HFF-Myc (cell line): ENCODE results near the gene SGK1.
"Not testable (repeated sequence)": the region's sequence is repeated elsewhere in the genome, so short reads cannot be mapped to it uniquely, and the experiment has no call there.

Experiments
- DNase-seq: peaks from one replicate; pipeline ENCODE4 v3.0.0-alpha.2; 2011; ENCODE audit warnings: low read depth; ENCODE audit errors: extremely low read depth
- H3K4me3 ChIP-seq: replicated peaks from 2 replicates; pipeline ENCODE4 v1.5.1; 2011; ENCODE audit warnings: low read depth, mild to moderate bottlenecking, control low read depth, low read length
- CTCF ChIP-seq: IDR thresholded peaks from 2 replicates; pipeline ENCODE4 v1.5.1; 2012; ENCODE audit warnings: mild to moderate bottlenecking, low read depth, low read length, control low read depth; ENCODE audit errors: missing control alignments

SGK1 gene

GRCh38 chr6:134204031-134204430 lies 113.9 kb downstream of the SGK1 start:
- H3K4me3 ChIP-seq: no peak overlapping the region
- no peak for TF ChIP-seq CTCF
- no peak for DNase-seq

GRCh38 chr6:134201716-134202115 lies 116.2 kb downstream of the SGK1 start:
- H3K4me3 ChIP-seq: no peak overlapping the region
- no peak for DNase-seq
- no peak for TF ChIP-seq CTCF

GRCh38 chr6:134199848-134200606 lies 117.9 kb downstream of the SGK1 start:
- no peak for TF ChIP-seq CTCF
- DNase-seq: no peak
- H3K4me3 ChIP-seq: no peak overlapping the region

- TF ChIP-seq CTCF: no peak
- no peak for DNase-seq
- H3K4me3 ChIP-seq: no peak overlapping the region
Observed at GRCh38 chr6:134198093-134198492, 119.8 kb downstream of the SGK1 start.

GRCh38 chr6:134197685-134198084 lies 120.2 kb downstream of the SGK1 start:
- DNase-seq, H3K4me3 ChIP-seq: not testable (repeated sequence)

GRCh38 chr6:134196568-134197193 lies 121.2 kb downstream of the SGK1 start:
- H3K4me3 ChIP-seq: no peak overlapping the region
- TF ChIP-seq CTCF: no peak
- no peak for DNase-seq

- TF ChIP-seq CTCF: no peak
- no peak for DNase-seq
Observed at GRCh38 chr6:134195985-134196384, 121.9 kb downstream of the SGK1 start.

More at GRCh38 chr6:134195985-134196384, 121.9 kb downstream of the SGK1 start:
- no peak overlapping the region for H3K4me3 ChIP-seq
